ENCODE results near the gene ASPSCR1. TPM values are rescaled to one million over a fixed set of nuclear protein-coding genes. Genes with fewer than 3 reads are reported as not detected.

The ASPSCR1 gene
- total RNA-seq, 1 donor from 2014 or later: 55.5 TPM

DNA sequence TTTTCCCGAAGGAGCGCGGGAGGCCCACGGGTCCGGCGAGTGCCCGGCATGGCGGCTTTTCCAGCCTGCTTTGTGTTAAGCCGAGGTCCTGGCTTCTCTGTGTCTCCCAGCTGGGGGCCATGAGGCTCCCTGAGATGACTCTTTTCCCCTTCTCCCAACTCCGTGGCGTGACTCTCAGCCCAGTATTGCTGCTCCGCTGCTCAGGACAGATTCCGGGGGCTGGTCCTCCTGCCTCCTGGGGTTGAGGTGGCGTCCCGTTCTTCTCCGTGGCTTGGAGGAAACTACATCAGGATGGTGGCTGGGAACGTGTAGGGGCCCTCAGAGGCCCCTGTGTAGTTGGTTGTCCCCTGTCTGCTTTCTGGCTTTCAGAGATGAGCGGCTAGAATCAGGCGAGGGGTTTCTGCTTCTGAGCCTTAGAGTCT is 75.2 kb downstream of the ASPSCR1 start:
- no peaks in the 10 kb centered on the region for H3K9me3 Mint-ChIP-seq (ENCODE audit: low read depth)
- no peaks in the 10 kb centered on the region for H3K27me3 Mint-ChIP-seq
- peak overlapping the region; percentile 62 for H3K27ac Mint-ChIP-seq
- H3K4me3 Mint-ChIP-seq (ENCODE audit: low read depth): peak overlapping the region; percentile 85
- peaks cover 1% of the 10 kb centered on the region for H3K36me3 Mint-ChIP-seq (ENCODE audit: insufficient read depth)
- peaks cover 9% of the 10 kb centered on the region for H3K4me1 Mint-ChIP-seq (ENCODE audit: low read depth)
- no peak for DNase-seq (ENCODE audit: low spot score, unreplicated experiment)
- TF ChIP-seq, protein P1, sequence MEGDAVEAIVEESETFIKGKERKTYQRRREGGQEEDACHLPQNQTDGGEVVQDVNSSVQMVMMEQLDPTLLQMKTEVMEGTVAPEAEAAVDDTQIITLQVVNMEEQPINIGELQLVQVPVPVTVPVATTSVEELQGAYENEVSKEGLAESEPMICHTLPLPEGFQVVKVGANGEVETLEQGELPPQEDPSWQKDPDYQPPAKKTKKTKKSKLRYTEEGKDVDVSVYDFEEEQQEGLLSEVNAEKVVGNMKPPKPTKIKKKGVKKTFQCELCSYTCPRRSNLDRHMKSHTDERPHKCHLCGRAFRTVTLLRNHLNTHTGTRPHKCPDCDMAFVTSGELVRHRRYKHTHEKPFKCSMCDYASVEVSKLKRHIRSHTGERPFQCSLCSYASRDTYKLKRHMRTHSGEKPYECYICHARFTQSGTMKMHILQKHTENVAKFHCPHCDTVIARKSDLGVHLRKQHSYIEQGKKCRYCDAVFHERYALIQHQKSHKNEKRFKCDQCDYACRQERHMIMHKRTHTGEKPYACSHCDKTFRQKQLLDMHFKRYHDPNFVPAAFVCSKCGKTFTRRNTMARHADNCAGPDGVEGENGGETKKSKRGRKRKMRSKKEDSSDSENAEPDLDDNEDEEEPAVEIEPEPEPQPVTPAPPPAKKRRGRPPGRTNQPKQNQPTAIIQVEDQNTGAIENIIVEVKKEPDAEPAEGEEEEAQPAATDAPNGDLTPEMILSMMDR (IDR thresholded peaks at IDR 0.05; ENCODE audit: unreplicated experiment): no peak

DNA sequence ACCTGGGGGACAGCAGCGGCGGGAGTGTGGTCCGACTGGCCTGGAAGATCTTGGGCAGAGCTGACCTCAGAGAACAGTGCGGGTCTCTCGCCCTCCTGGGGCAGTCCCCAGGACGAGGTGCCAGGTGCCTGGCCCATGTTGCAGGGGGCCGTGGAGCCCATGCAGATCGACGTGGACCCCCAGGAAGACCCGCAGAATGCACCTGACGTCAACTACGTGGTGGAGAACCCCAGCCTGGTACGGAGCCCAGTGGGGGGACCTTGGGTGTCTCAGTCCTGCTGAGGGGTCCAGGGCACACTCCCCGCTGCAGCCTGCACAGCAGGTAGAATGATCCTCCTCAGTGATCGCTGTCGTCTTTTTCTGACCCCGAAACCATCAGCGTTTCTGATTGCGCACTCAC is 75.7 kb downstream of the ASPSCR1 start:
- Mint-ChIP-seq H3K4me1 (ENCODE audit: low read depth) (peaks cover 9% of the 10 kb centered on the region), H3K9me3 (ENCODE audit: low read depth) (no peaks in the 10 kb centered on the region)

DNA sequence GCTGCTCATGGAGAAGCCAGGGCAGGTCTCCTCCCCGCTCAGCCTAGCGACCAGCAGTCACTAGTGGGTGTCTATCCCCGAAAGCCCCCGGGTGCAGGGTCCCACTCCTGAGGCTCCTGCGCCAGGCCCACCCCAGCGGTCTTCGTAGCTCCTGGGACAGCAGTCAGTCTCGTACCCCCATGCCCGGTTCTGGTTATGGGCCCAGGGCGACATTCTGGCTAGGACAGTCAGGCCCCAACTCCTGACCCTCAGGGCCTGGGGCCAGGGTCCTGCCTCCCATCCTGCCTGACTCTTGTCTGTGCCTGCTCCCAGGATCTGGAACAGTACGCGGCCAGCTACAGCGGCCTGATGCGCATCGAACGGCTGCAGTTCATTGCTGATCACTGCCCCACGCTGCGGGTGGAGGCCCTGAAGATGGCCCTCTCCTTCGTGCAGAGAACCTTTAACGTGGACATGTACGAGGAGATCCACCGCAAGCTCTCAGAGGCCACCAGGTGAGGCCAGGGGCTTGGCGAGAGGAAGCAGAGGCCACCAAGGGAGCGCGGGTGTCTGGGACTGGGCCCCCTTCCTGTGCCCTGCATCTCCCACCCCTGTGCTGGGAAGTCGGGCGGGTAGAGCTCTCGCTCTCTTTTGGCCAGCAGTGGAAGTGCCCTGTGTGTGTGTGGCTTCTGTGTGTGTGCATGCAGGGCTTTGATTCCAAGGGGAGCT is 76.3 kb downstream of the ASPSCR1 start:
- H3K27ac Mint-ChIP-seq: no peak overlapping the region
- peaks cover 9% of the 10 kb centered on the region for H3K4me1 Mint-ChIP-seq (ENCODE audit: low read depth)
- no peak for DNase-seq (ENCODE audit: low spot score, unreplicated experiment)
- TF ChIP-seq, protein P1 (IDR thresholded peaks at IDR 0.05; ENCODE audit: unreplicated experiment): no peak
- no peaks in the 10 kb centered on the region for H3K27me3 Mint-ChIP-seq
- H3K4me3 Mint-ChIP-seq (ENCODE audit: low read depth): peak overlapping the region; percentile 85
- H3K36me3 Mint-ChIP-seq (ENCODE audit: insufficient read depth): no peaks in the 10 kb centered on the region
- no peaks in the 10 kb centered on the region for H3K9me3 Mint-ChIP-seq (ENCODE audit: low read depth)

More for the DNA sequence above, 75.7 kb downstream of the ASPSCR1 start:
- peak overlapping the region; percentile 85 for H3K4me3 Mint-ChIP-seq (ENCODE audit: low read depth)
- no peak for DNase-seq (ENCODE audit: low spot score, unreplicated experiment)
- H3K27ac Mint-ChIP-seq: no peak overlapping the region
- H3K27me3 Mint-ChIP-seq: no peaks in the 10 kb centered on the region
- H3K36me3 Mint-ChIP-seq (ENCODE audit: insufficient read depth): no peaks in the 10 kb centered on the region
- TF ChIP-seq, protein P1 (IDR thresholded peaks at IDR 0.05; ENCODE audit: unreplicated experiment): no peak

DNA sequence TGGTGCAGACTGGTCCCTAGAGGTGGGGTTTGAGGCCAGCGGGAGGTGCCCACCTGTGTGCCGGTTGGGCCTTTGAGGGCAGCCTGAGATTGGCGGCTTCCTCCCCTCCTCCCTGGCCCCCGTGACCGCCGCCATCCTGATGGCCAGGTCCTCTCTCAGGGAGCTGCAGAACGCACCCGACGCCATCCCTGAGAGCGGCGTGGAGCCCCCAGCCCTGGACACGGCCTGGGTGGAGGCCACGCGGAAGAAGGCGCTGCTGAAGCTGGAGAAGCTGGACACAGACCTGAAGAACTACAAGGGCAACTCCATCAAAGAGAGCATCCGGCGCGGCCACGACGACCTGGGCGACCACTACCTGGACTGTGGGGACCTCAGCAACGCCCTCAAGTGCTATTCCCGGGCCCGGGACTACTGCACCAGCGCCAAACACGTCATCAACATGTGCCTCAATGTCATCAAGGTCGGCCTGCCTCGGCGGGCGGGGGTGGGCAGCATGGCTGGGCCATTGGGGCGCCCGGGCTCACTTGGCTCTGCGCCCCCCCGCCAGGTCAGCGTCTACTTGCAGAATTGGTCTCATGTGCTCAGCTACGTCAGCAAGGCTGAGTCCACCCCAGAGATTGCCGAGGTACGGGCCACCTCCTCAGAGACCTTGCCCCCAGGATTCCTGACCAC is 77.1 kb downstream of the ASPSCR1 start:
- Mint-ChIP-seq H3K4me1 (ENCODE audit: low read depth) (peaks cover 9% of the 10 kb centered on the region), H3K27me3 (no peaks in the 10 kb centered on the region), H3K27ac (no peak overlapping the region), H3K36me3 (ENCODE audit: insufficient read depth) (no peaks in the 10 kb centered on the region), H3K9me3 (ENCODE audit: low read depth) (no peaks in the 10 kb centered on the region), H3K4me3 (ENCODE audit: low read depth) (no peak overlapping the region)
- DNase-seq (ENCODE audit: low spot score, unreplicated experiment): no peak
- TF ChIP-seq, protein P1 (IDR thresholded peaks at IDR 0.05; ENCODE audit: unreplicated experiment): no peak

DNA sequence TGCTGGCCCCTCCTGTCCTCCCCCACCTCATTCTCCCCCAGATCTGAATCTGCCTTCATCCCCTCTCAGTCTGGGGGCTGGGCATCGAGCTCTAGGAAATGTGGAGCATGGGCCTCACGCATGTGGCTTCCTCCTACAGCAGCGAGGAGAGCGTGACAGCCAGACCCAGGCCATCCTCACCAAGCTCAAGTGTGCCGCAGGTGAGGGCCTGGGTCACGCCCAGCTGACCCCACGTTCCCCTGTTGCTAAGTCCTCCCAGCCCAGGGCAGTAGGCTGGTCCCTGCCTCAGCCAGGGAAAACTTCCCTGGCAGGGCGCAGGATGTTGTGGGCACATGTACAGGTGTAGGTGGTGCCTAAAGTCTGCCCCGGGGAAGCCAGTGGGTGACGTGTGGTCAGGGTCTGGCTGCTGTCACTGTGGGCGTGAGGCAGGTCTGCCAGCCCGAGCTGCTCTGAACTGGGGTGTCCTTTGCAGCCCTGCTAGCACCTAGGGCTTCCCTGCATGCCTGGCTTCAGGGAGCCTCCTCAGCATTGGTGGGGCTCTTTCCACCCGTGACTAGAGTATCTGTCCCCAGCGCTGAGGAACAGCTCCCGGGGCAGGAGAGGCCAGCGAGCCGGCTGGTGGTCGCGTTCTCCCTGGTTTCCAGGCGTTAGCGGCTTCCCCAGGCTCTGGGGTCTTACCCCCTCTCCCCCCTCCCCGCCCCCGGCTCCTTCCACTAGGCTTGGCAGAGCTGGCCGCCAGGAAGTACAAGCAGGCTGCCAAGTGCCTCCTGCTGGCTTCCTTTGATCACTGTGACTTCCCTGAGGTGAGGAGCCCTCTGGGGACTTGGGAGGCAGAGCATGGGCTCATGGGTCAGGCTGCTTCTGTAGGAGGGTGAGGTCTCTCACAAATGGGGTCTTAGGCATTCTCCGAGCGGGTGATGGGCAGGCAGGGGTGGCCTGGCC is 77.9 kb downstream of the ASPSCR1 start:
- Mint-ChIP-seq H3K27me3 (no peaks in the 10 kb centered on the region), H3K36me3 (ENCODE audit: insufficient read depth) (peaks cover 2% of the 10 kb centered on the region)

More for the DNA sequence above, 77.9 kb downstream of the ASPSCR1 start:
- Mint-ChIP-seq H3K4me3 (ENCODE audit: low read depth) (no peak overlapping the region), H3K27ac (no peak overlapping the region), H3K9me3 (ENCODE audit: low read depth) (no peaks in the 10 kb centered on the region), H3K4me1 (ENCODE audit: low read depth) (peaks cover 8% of the 10 kb centered on the region)
- TF ChIP-seq, protein P1 (IDR thresholded peaks at IDR 0.05; ENCODE audit: unreplicated experiment): no peak
- no peak for DNase-seq (ENCODE audit: low spot score, unreplicated experiment)

All from progenitor cell of endocrine pancreas (in vitro differentiated cells).